ENCODE measurements around the gene DLGAP1.
A peak's percentile ranks its signal among the peaks of the same experiment; 100 is the strongest.

The DLGAP1 gene

GRCh38 chr18:3605486-3605952 lies 849.6 kb downstream of the DLGAP1 start:
- TF ChIP-seq ZBTB20 (tag by site-specific recombination; IDR thresholded peaks at IDR 0.05) (no peak), ZNF768 (tag by site-specific recombination; IDR thresholded peaks at IDR 0.05) (peak; percentile 52; the same call in 1 of the 2 replicates), ZNF366 (tag by site-specific recombination; conservative IDR thresholded peaks at IDR 0.05) (no peak)
- H3K4me3 ChIP-seq (ENCODE audit: low read depth, low read length), result no peak overlapping the region
- no peaks in the 10 kb centered on the region for H3K36me3 ChIP-seq (ENCODE audit: control insufficient read depth in 2 of 2, insufficient read depth in 1 of 2, low read length in 2 of 2)
- CTCF ChIA-PET, result interaction anchor here (0.6 to 2.8 kb wide), 6 partner anchors 11 to 322 kb away, joined by 3 to 17 read pairs (median 4); no protein-coding TSS in a partner anchor
- peaks cover 16% of the 10 kb centered on the region for H3K4me1 ChIP-seq (ENCODE audit: control insufficient read depth, insufficient read depth, low read length)
- POLR2A ChIA-PET, result interaction anchor here (1.4 to 1.9 kb wide), 2 partner anchors 18 to 56 kb away, joined by 7 to 14 read pairs; no protein-coding TSS in a partner anchor
- peak overlapping the region; percentile 86 for H3K27ac ChIP-seq (ENCODE audit: extremely low read depth, low read depth, low read length)
- H3K9me3 ChIP-seq (ENCODE audit: control insufficient read depth, insufficient read depth, low read depth, low read length), result no peaks in the 10 kb centered on the region

DNA sequence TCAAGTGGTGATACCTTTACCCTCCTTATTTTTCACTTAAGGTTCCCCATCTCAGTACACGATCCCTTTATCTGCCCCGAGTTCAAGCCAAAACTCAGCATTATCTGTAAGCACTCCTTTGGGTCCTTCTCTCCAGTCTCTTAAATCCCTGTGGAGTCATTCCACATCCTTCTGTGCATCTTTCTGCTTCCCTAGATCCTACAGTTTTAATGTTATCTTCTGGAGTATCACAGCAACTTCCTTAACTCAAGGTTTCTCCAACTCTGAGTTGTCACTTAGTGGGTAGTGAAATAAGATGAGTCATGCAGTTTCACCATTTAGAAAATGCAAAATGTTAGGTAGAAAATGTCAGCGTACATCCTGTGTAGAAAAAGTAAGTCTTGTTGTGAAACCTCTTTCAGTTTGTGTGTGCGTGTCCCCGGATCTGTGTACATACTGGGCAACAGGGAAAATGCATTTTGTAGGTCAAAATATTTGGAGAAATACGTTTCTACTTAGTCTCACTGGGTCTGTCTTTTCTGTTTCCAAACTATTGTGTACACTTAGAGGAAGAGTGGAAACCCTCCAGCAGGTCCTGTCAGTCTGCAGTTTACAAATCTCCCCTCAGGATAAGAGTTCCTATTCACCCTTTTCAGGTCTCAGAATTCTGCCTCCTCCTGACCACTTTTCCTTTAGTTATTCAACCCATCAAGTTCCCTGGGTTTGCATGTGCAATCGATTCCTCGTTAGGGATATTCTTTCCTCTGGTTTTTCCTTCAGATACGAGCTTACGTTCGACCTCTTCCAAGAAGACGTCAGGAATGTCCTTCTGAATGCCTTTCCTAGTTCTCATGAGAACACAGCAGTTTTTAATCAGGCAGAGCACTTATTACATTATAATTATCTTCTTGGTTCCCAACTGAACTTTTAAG lies 850.4 kb downstream of the DLGAP1 start:
- Histone ChIP-seq H3K4me1 (ENCODE audit: control insufficient read depth, insufficient read depth, low read length) (peaks cover 16% of the 10 kb centered on the region), H3K36me3 (ENCODE audit: control insufficient read depth in 2 of 2, insufficient read depth in 1 of 2, low read length in 2 of 2) (no peaks in the 10 kb centered on the region), H3K4me3 (ENCODE audit: low read depth, low read length) (peak overlapping the region; percentile 21), H3K9me3 (ENCODE audit: control insufficient read depth, insufficient read depth, low read depth, low read length) (no peaks in the 10 kb centered on the region), H3K27ac (ENCODE audit: extremely low read depth, low read depth, low read length) (peak overlapping the region; percentile 86)
- CTCF ChIA-PET, result interaction anchor here (0.9 to 2.8 kb wide), 9 partner anchors 10 to 321 kb away, joined by 3 to 17 read pairs (median 5); no protein-coding TSS in a partner anchor
- POLR2A ChIA-PET, result interaction anchor here (1.4 to 2.4 kb wide), 7 partner anchors 11 to 307 kb away, joined by 5 to 39 read pairs (median 9); no protein-coding TSS in a partner anchor
- TF ChIP-seq PRDM6 (tag by site-specific recombination; IDR thresholded peaks at IDR 0.05) (peak; percentile 79), ZBTB48 (tag by site-specific recombination; IDR thresholded peaks at IDR 0.05) (peak; percentile 41; the same call in 1 of the 2 replicates), HOXC10 (CRISPR knock-in tag; IDR thresholded peaks at IDR 0.05) (no peak), ZBTB26 (tag by site-specific recombination; optimal IDR thresholded peaks at IDR 0.05) (no peak), ZNF155 (tag by site-specific recombination; IDR thresholded peaks at IDR 0.05) (no peak), IKZF3 (tag by site-specific recombination; IDR thresholded peaks at IDR 0.05) (peak; percentile 21), ZNF366 (tag by site-specific recombination; conservative IDR thresholded peaks at IDR 0.05) (peak; percentile 70), HIC1 (tag by site-specific recombination; IDR thresholded peaks at IDR 0.05) (no peak), CTCF (tag by site-specific recombination; IDR thresholded peaks at IDR 0.05) (no peak), ZNF138 (tag by site-specific recombination; IDR thresholded peaks at IDR 0.05; ENCODE audit: borderline replicate concordance) (no peak), ZBTB17 (tag by site-specific recombination; IDR thresholded peaks at IDR 0.05) (peak; percentile 63), PRDM1 (tag by site-specific recombination; IDR thresholded peaks at IDR 0.05) (peak; percentile 97), ZNF132 (tag by site-specific recombination; IDR thresholded peaks at IDR 0.05; ENCODE audit: borderline replicate concordance) (no peak), ZNF501 (tag by site-specific recombination; IDR thresholded peaks at IDR 0.05) (0 out of 2 replicates have a peak, but pooled peaks have one; percentile 28), ZNF473 (tag by site-specific recombination; IDR thresholded peaks at IDR 0.05) (no peak), ZBTB20 (tag by site-specific recombination; IDR thresholded peaks at IDR 0.05) (peak; percentile 47; the same call in 1 of the 2 replicates)
- TF ChIP-seq, protein P1, sequence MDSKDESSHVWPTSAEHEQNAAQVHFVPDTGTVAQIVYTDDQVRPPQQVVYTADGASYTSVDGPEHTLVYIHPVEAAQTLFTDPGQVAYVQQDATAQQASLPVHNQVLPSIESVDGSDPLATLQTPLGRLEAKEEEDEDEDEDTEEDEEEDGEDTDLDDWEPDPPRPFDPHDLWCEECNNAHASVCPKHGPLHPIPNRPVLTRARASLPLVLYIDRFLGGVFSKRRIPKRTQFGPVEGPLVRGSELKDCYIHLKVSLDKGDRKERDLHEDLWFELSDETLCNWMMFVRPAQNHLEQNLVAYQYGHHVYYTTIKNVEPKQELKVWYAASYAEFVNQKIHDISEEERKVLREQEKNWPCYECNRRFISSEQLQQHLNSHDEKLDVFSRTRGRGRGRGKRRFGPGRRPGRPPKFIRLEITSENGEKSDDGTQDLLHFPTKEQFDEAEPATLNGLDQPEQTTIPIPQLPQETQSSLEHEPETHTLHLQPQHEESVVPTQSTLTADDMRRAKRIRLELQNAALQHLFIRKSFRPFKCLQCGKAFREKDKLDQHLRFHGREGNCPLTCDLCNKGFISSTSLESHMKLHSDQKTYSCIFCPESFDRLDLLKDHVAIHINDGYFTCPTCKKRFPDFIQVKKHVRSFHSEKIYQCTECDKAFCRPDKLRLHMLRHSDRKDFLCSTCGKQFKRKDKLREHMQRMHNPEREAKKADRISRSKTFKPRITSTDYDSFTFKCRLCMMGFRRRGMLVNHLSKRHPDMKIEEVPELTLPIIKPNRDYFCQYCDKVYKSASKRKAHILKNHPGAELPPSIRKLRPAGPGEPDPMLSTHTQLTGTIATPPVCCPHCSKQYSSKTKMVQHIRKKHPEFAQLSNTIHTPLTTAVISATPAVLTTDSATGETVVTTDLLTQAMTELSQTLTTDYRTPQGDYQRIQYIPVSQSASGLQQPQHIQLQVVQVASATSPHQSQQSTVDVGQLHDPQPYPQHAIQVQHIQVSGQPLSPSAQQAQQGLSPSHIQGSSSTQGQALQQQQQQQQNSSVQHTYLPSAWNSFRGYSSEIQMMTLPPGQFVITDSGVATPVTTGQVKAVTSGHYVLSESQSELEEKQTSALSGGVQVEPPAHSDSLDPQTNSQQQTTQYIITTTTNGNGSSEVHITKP (tag by site-specific recombination; IDR thresholded peaks at IDR 0.05), result peak; percentile 36; the same call in 1 of the 2 replicates
- TF ChIP-seq, protein P2, sequence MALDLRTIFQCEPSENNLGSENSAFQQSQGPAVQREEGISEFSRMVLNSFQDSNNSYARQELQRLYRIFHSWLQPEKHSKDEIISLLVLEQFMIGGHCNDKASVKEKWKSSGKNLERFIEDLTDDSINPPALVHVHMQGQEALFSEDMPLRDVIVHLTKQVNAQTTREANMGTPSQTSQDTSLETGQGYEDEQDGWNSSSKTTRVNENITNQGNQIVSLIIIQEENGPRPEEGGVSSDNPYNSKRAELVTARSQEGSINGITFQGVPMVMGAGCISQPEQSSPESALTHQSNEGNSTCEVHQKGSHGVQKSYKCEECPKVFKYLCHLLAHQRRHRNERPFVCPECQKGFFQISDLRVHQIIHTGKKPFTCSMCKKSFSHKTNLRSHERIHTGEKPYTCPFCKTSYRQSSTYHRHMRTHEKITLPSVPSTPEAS (tag by site-specific recombination; IDR thresholded peaks at IDR 0.05), result 0 out of 2 replicates have a peak, but pooled peaks have one; percentile 4
